WTC11 (cell line): ENCODE measurements around the gene ATP9B. TPM values are rescaled to one million over a fixed set of nuclear protein-coding genes. Genes with fewer than 3 reads are reported as not detected.

ENCODE experiments used
- ATAC-seq: fragments of 200-7000 bp; cut with Tn5 transposase; 2 replicates; pipeline ENCODE4 v1.10.0; 2021; ENCODE audit warnings: mild to moderate bottlenecking, moderate library complexity
- CTCF ChIA-PET: fragments of 300-600 bp; sonication (Branson Sonifier 250); formaldehyde crosslinking; loops from one replicate; lab custom pipeline; 2021; ENCODE audit warnings: antibody characterized with exemption; lab: Charles Lee
- POLR2A ChIA-PET: fragments of 350-600 bp; sonication (Branson Sonifier 250); formaldehyde crosslinking; loops from one replicate; lab custom pipeline; 2021; ENCODE audit warnings: antibody characterized with exemption; lab: Charles Lee
- DNase-seq: peaks from one replicate; pipeline ENCODE4 v3.0.0; 2021; ENCODE audit warnings: low spot score
- H3K27ac Mint-ChIP-seq: 2 replicates; pipeline ENCODE4 v1.8.0; 2021; ENCODE audit warnings: mixed read lengths
- H3K27me3 Mint-ChIP-seq: 2 replicates; pipeline ENCODE4 v1.8.0; 2021; ENCODE audit warnings: low read depth, mild to moderate bottlenecking, moderate library complexity, mixed read lengths
- H3K36me3 Mint-ChIP-seq: 2 replicates; pipeline ENCODE4 v1.8.0; 2021; ENCODE audit warnings: mixed read lengths
- H3K4me1 Mint-ChIP-seq: 2 replicates; pipeline ENCODE4 v1.8.0; 2022; ENCODE audit warnings: mixed read lengths
- H3K4me3 Mint-ChIP-seq: 2 replicates; pipeline ENCODE4 v1.8.0; 2021; ENCODE audit warnings: mild to moderate bottlenecking, moderate library complexity, mixed read lengths
- H3K9me3 Mint-ChIP-seq: 2 replicates; pipeline ENCODE4 v1.8.0; 2021; ENCODE audit warnings: mixed read lengths
- ATF1 ChIP-seq: sonication (generic); formaldehyde crosslinking; IDR thresholded peaks from 2 replicates; pipeline ENCODE4 v1.8.1; 2023; ENCODE audit warnings: mild to moderate bottlenecking, moderate library complexity, missing genetic modification reagents
- CREB1 ChIP-seq: sonication (generic); formaldehyde crosslinking; IDR thresholded peaks from 2 replicates; pipeline ENCODE4 v1.8.0; 2023; ENCODE audit warnings: mild to moderate bottlenecking, missing genetic modification reagents
- CREM ChIP-seq: sonication (generic); formaldehyde crosslinking; IDR thresholded peaks from 2 replicates; pipeline ENCODE4 v1.8.1; 2022; ENCODE audit warnings: mild to moderate bottlenecking, missing genetic modification reagents, moderate library complexity
- E2F4 ChIP-seq: sonication (generic); formaldehyde crosslinking; IDR thresholded peaks from 2 replicates; pipeline ENCODE4 v1.8.1; 2022; ENCODE audit warnings: low read depth, mild to moderate bottlenecking, moderate library complexity, missing genetic modification reagents, borderline replicate concordance
- FOXJ3 ChIP-seq: sonication (generic); formaldehyde crosslinking; IDR thresholded peaks from 2 replicates; pipeline ENCODE4 v1.9.0; 2021; ENCODE audit warnings: missing genetic modification reagents, mild to moderate bottlenecking, borderline replicate concordance
- FOXP1 ChIP-seq: sonication (generic); formaldehyde crosslinking; IDR thresholded peaks from 2 replicates; pipeline ENCODE4 v1.8.0; 2022; ENCODE audit warnings: missing genetic modification reagents, mild to moderate bottlenecking, moderate library complexity, borderline replicate concordance
- HMGXB4 ChIP-seq: sonication (generic); formaldehyde crosslinking; IDR thresholded peaks from 2 replicates; pipeline ENCODE4 v1.8.1; 2023; ENCODE audit warnings: mild to moderate bottlenecking, moderate library complexity, missing genetic modification reagents
- IRF1 ChIP-seq: sonication (generic); formaldehyde crosslinking; IDR thresholded peaks from 2 replicates; pipeline ENCODE4 v1.8.0; 2023; ENCODE audit warnings: missing genetic modification reagents
- MYBL2 ChIP-seq: sonication (generic); formaldehyde crosslinking; IDR thresholded peaks from 2 replicates; pipeline ENCODE4 v1.8.1; 2023; ENCODE audit warnings: mild to moderate bottlenecking, moderate library complexity, missing genetic modification reagents
- NFE2L1 ChIP-seq: sonication (generic); formaldehyde crosslinking; IDR thresholded peaks from 2 replicates; pipeline ENCODE4 v1.8.1; 2023; ENCODE audit warnings: missing genetic modification reagents
- NR1H2 ChIP-seq: sonication (generic); formaldehyde crosslinking; IDR thresholded peaks from 2 replicates; pipeline ENCODE4 v1.9.0; 2021; ENCODE audit warnings: mild to moderate bottlenecking, moderate library complexity, missing genetic modification reagents
- SOX15 ChIP-seq: fragments of 250-450 bp; sonication (Bioruptor Pico); IDR thresholded peaks from 2 replicates; pipeline ENCODE4 v1.9.0; 2021; ENCODE audit warnings: mild to moderate bottlenecking
- STAT6 ChIP-seq: sonication (generic); formaldehyde crosslinking; conservative IDR thresholded peaks from 2 replicates; pipeline ENCODE4 v1.8.1; 2023; ENCODE audit warnings: mild to moderate bottlenecking, low read depth, missing genetic modification reagents, moderate library complexity
- TEAD1 ChIP-seq: sonication (generic); formaldehyde crosslinking; IDR thresholded peaks from 2 replicates; pipeline ENCODE4 v1.8.0; 2022; ENCODE audit warnings: mild to moderate bottlenecking, missing genetic modification reagents
- ZBTB43 ChIP-seq: sonication (generic); formaldehyde crosslinking; IDR thresholded peaks from 2 replicates; pipeline ENCODE4 v1.8.1; 2023; ENCODE audit warnings: mild to moderate bottlenecking, missing genetic modification reagents
- ZMAT4 ChIP-seq: fragments of 250-450 bp; sonication (Bioruptor Pico); IDR thresholded peaks from 2 replicates; pipeline ENCODE4 v1.9.0; 2021; ENCODE audit warnings: mild to moderate bottlenecking
- ZNF219 ChIP-seq: sonication (generic); formaldehyde crosslinking; IDR thresholded peaks from 2 replicates; pipeline ENCODE4 v1.8.0; 2023; ENCODE audit warnings: missing genetic modification reagents, mild to moderate bottlenecking, borderline replicate concordance
- ZNF263 ChIP-seq: sonication (generic); formaldehyde crosslinking; IDR thresholded peaks from 2 replicates; pipeline ENCODE4 v1.8.1; 2022; ENCODE audit warnings: low read depth, mild to moderate bottlenecking, moderate library complexity, missing genetic modification reagents
- ZNF281 ChIP-seq: sonication (generic); formaldehyde crosslinking; IDR thresholded peaks from 2 replicates; pipeline ENCODE4 v1.8.0; 2023; ENCODE audit warnings: mild to moderate bottlenecking, missing genetic modification reagents
- ZNF512 ChIP-seq: sonication (generic); formaldehyde crosslinking; IDR thresholded peaks from 2 replicates; pipeline ENCODE4 v1.8.1; 2022; ENCODE audit warnings: missing genetic modification reagents, borderline replicate concordance
- ZNF671 ChIP-seq: fragments of 250-450 bp; sonication (Bioruptor Pico); IDR thresholded peaks from 2 replicates; pipeline ENCODE4 v1.8.0; 2021; ENCODE audit warnings: mild to moderate bottlenecking
- total RNA-seq: library from RNA; stranded (reverse); gene quantifications from 3 replicates; pipeline ENCODE4 v1.2.3, GENCODE V29; 2021

ATP9B gene
- total RNA-seq, 1 experiment from 2014 or later, result 19.0 TPM

GRCh38 chr18:79275992-79276391, 206.8 kb downstream of the ATP9B start (continued):
- TF ChIP-seq STAT6 (CRISPR knock-in tag) (no peak), ZNF281 (CRISPR knock-in tag) (no peak), ZMAT4 (CRISPR knock-in tag) (no peak), FOXP1 (no peak), ZNF219 (no peak), CREB1 (CRISPR knock-in tag) (no peak), TEAD1 (CRISPR knock-in tag) (no peak), SOX15 (no peak), ZNF263 (no peak), ZNF671 (no peak), ZBTB43 (CRISPR knock-in tag) (no peak), IRF1 (CRISPR knock-in tag) (no peak), HMGXB4 (CRISPR knock-in tag) (no peak)

GRCh38 chr18:79278896-79279295, 209.7 kb downstream of the ATP9B start:
- ATAC-seq, result no peak; the same call in 1 of the 2 replicates
- POLR2A ChIA-PET, result no interaction called here
- CTCF ChIA-PET, result no interaction called here
- Mint-ChIP-seq H3K36me3 (peaks cover 7% of the 10 kb centered on the region), H3K4me1 (peaks cover 13% of the 10 kb centered on the region), H3K4me3 (no peak overlapping the region), H3K9me3 (no peaks in the 10 kb centered on the region), H3K27ac (no peak overlapping the region), H3K27me3 (no peaks in the 10 kb centered on the region)
- DNase-seq, result no peak
- TF ChIP-seq ZBTB43 (CRISPR knock-in tag) (no peak), NR1H2 (CRISPR knock-in tag) (no peak), SOX15 (no peak), FOXJ3 (CRISPR knock-in tag) (no peak), NFE2L1 (CRISPR knock-in tag) (no peak), ATF1 (CRISPR knock-in tag) (no peak), MYBL2 (no peak), CREM (CRISPR knock-in tag) (no peak), ZNF512 (CRISPR knock-in tag) (no peak), E2F4 (CRISPR knock-in tag) (no peak), HMGXB4 (CRISPR knock-in tag) (no peak)
